OCI-LY1 (cell line): ENCODE results near the gene SFMBT2.

Source experiments
- H2AFZ ChIP-seq: fragments of 200-600 bp; sonication (generic), shearing (Covaris generic); 2 replicates; pipeline ENCODE4 v1.6.0; 2014; ENCODE audit warnings: antibody characterized with exemption, mild to moderate bottlenecking, low read length
- H3F3A ChIP-seq: fragments of 200-600 bp; sonication (generic), shearing (Covaris generic); 2 replicates; pipeline ENCODE4 v1.6.0; 2014; ENCODE audit warnings: mild to moderate bottlenecking, antibody characterized with exemption, low read length, moderate library complexity; ENCODE audit not compliant: insufficient read depth
- H3K27ac ChIP-seq: fragments of 200-600 bp; sonication (generic); 2 replicates; pipeline ENCODE4 v1.5.1; 2014; ENCODE audit warnings: low read length, mixed run types, mild to moderate bottlenecking, low read depth; ENCODE audit not compliant: poor library complexity, severe bottlenecking
- H3K27me3 ChIP-seq: fragments of 200-600 bp; sonication (generic); 2 replicates; pipeline ENCODE4 v1.6.0; 2014; ENCODE audit warnings: antibody characterized with exemption, mild to moderate bottlenecking, low read length, moderate library complexity; ENCODE audit not compliant: insufficient read depth
- H3K36me3 ChIP-seq: fragments of 200-600 bp; sonication (generic); 2 replicates; pipeline ENCODE4 v1.6.1; 2014; ENCODE audit warnings: mild to moderate bottlenecking, antibody characterized with exemption, low read length, moderate library complexity, mixed read lengths; ENCODE audit not compliant: insufficient read depth
- H3K4me1 ChIP-seq: fragments of 200-600 bp; sonication (generic); 2 replicates; pipeline ENCODE4 v1.5.1; 2014; ENCODE audit warnings: mild to moderate bottlenecking, low read length, moderate library complexity; ENCODE audit not compliant: insufficient read depth, severe bottlenecking
- H3K4me2 ChIP-seq: fragments of 200-600 bp; sonication (generic), shearing (Covaris generic); 2 replicates; pipeline ENCODE4 v1.6.1; 2014; ENCODE audit warnings: low read length
- H3K4me3 ChIP-seq: fragments of 200-600 bp; sonication (generic); 2 replicates; pipeline ENCODE4 v1.5.1; 2014; ENCODE audit warnings: low read length, low read depth, mild to moderate bottlenecking, mixed read lengths; ENCODE audit not compliant: poor library complexity, severe bottlenecking
- H3K79me2 ChIP-seq: fragments of 200-600 bp; shearing (Covaris generic); 2 replicates; pipeline ENCODE4 v1.6.1; 2016; ENCODE audit warnings: mixed run types, low read length, mixed read lengths; ENCODE audit not compliant: insufficient read depth
- H3K9ac ChIP-seq: fragments of 200-600 bp; sonication (generic), shearing (Covaris generic); 2 replicates; pipeline ENCODE4 v1.6.1; 2014; ENCODE audit warnings: mild to moderate bottlenecking, low read length, mixed read lengths
- H3K9me2 ChIP-seq: fragments of 200-600 bp; sonication (generic), shearing (Covaris generic); 2 replicates; pipeline ENCODE4 v1.6.1; 2014; ENCODE audit warnings: low read depth, mild to moderate bottlenecking, low read length, mixed read lengths
- H3K9me3 ChIP-seq: fragments of 200-600 bp; shearing (Covaris generic); 2 replicates; pipeline ENCODE4 v1.6.1; 2014; ENCODE audit warnings: low read length, mixed read lengths
- H4K20me1 ChIP-seq: fragments of 200-600 bp; sonication (generic), shearing (Covaris generic); 2 replicates; pipeline ENCODE4 v1.6.0; 2016; ENCODE audit warnings: mild to moderate bottlenecking, low read length; ENCODE audit not compliant: insufficient read depth
- EZH2 ChIP-seq: fragments of 200-600 bp; sonication (generic), shearing (Covaris generic); IDR thresholded peaks from 2 replicates; pipeline ENCODE4 v1.8.0; 2017; ENCODE audit warnings: borderline replicate concordance, mixed run types, mild to moderate bottlenecking, antibody characterized with exemption, low read length, moderate library complexity, mixed read lengths
- TF ChIP-seq, protein P1 (sequence below): fragments of 200-600 bp; sonication (generic), shearing (Covaris generic); IDR thresholded peaks from 2 replicates; pipeline ENCODE4 v1.5.1; 2017; ENCODE audit warnings: mild to moderate bottlenecking, antibody characterized with exemption, low read length, moderate library complexity, mixed read lengths

The SFMBT2 gene

GRCh38 chr10:7310076-7310475 lies 100.8 kb downstream of the SFMBT2 start:
- Histone ChIP-seq H3F3A (no peaks in the 10 kb centered on the region), H3K9me3 (no peaks in the 10 kb centered on the region), H3K9me2 (no peaks in the 10 kb centered on the region), H3K27me3 (no peaks in the 10 kb centered on the region), H2AFZ (no peak overlapping the region), H3K36me3 (peaks cover 11% of the 10 kb centered on the region), H3K79me2 (0 out of 2 replicates have a peak, but pooled peaks cover 9% of the 10 kb centered on the region), H3K27ac (no peak overlapping the region), H3K4me2 (no peak overlapping the region), H3K4me3 (no peak overlapping the region), H4K20me1 (no peaks in the 10 kb centered on the region), H3K4me1 (peaks cover 18% of the 10 kb centered on the region), H3K9ac (no peak overlapping the region)
- TF ChIP-seq, protein P1, sequence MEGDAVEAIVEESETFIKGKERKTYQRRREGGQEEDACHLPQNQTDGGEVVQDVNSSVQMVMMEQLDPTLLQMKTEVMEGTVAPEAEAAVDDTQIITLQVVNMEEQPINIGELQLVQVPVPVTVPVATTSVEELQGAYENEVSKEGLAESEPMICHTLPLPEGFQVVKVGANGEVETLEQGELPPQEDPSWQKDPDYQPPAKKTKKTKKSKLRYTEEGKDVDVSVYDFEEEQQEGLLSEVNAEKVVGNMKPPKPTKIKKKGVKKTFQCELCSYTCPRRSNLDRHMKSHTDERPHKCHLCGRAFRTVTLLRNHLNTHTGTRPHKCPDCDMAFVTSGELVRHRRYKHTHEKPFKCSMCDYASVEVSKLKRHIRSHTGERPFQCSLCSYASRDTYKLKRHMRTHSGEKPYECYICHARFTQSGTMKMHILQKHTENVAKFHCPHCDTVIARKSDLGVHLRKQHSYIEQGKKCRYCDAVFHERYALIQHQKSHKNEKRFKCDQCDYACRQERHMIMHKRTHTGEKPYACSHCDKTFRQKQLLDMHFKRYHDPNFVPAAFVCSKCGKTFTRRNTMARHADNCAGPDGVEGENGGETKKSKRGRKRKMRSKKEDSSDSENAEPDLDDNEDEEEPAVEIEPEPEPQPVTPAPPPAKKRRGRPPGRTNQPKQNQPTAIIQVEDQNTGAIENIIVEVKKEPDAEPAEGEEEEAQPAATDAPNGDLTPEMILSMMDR: no peak
- TF ChIP-seq EZH2: no peak

- Histone ChIP-seq H3K79me2 (0 out of 2 replicates have a peak, but pooled peaks cover 11% of the 10 kb centered on the region), H3K9ac (no peak overlapping the region), H3K27me3 (no peaks in the 10 kb centered on the region), H3K36me3 (peaks cover 17% of the 10 kb centered on the region), H3K27ac (no peak overlapping the region), H3K4me3 (no peak overlapping the region), H3F3A (no peaks in the 10 kb centered on the region), H2AFZ (no peak overlapping the region), H3K4me2 (no peak overlapping the region), H4K20me1 (no peaks in the 10 kb centered on the region), H3K9me3 (no peaks in the 10 kb centered on the region), H3K4me1 (peaks cover 20% of the 10 kb centered on the region), H3K9me2 (no peaks in the 10 kb centered on the region)
- no peak for TF ChIP-seq EZH2
- TF ChIP-seq, protein P1: no peak
Measured at GRCh38 chr10:7308826-7309225, 102.0 kb downstream of the SFMBT2 start.

DNA sequence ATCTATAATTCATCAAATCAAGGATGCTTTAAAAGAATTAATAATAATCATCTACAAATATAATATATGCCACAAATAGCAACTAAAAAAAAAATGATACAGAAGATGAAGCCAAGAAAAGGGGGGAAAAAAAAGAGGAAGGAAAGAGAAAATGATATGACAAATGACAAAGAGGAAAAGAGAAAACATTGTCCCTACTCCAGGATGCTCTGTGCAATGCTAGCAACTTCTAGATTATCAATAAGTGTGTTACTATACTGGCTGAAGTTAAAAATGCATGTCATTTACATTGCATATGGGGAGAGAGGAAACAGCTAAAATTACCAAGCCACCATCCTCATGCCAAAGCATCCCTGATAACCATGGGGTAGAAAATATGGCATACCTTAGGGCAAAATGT lies 104.2 kb downstream of the SFMBT2 start:
- Histone ChIP-seq H3K4me1 (peaks cover 20% of the 10 kb centered on the region), H3K27ac (peak overlapping the region; percentile 87), H3K9ac (no peak overlapping the region), H3K4me3 (no peak overlapping the region), H3K27me3 (no peaks in the 10 kb centered on the region), H2AFZ (no peak overlapping the region), H3K4me2 (peak overlapping the region; percentile 54; the same call in 1 of the 2 replicates), H3K9me3 (no peaks in the 10 kb centered on the region), H3F3A (no peaks in the 10 kb centered on the region), H3K36me3 (peaks cover 18% of the 10 kb centered on the region), H4K20me1 (no peaks in the 10 kb centered on the region), H3K79me2 (0 out of 2 replicates have a peak, but pooled peaks cover 6% of the 10 kb centered on the region), H3K9me2 (no peaks in the 10 kb centered on the region)
- TF ChIP-seq, protein P1: no peak
- no peak for TF ChIP-seq EZH2
